Esophagus (tissue), 2 donors: ENCODE data around the gene WDR7. TPM values are rescaled to one million over a fixed set of nuclear protein-coding genes. Genes with fewer than 3 reads are reported as not detected.

Experiments used
- H3K27ac ChIP-seq, 2 donors: one replicate each; pipeline ENCODE4 v1.5.1; 2013; ENCODE audit warnings: low read depth in 2 of 2, mild to moderate bottlenecking in 2 of 2, inconsistent platforms in 1 of 2, low read length in 1 of 2, moderate library complexity in 1 of 2
- H3K27me3 ChIP-seq, 2 donors: one replicate each; pipeline ENCODE4 v1.6.1; 2013; ENCODE audit warnings: low read length in 2 of 2, control low read depth in 1 of 2, mild to moderate bottlenecking in 1 of 2; ENCODE audit not compliant: insufficient read depth in 2 of 2, control insufficient read depth in 1 of 2
- H3K36me3 ChIP-seq, 2 donors: one replicate each; pipeline ENCODE4 v1.6.1; 2013; ENCODE audit warnings: low read length in 1 of 2; ENCODE audit not compliant: control insufficient read depth in 2 of 2, insufficient read depth in 2 of 2
- H3K4me1 ChIP-seq, 2 donors: one replicate each; pipeline ENCODE4 v1.6.1; 2013; ENCODE audit warnings: low read length in 1 of 2; ENCODE audit not compliant: control insufficient read depth in 2 of 2, insufficient read depth in 2 of 2
- H3K4me3 ChIP-seq, 2 donors: one replicate each; pipeline ENCODE4 v1.5.1; 2013; ENCODE audit warnings: low read length in 2 of 2, mild to moderate bottlenecking in 2 of 2, low read depth in 1 of 2, moderate library complexity in 1 of 2
- H3K9me3 ChIP-seq, 2 donors: one replicate each; pipeline ENCODE4 v1.6.1; 2013; ENCODE audit warnings: mild to moderate bottlenecking in 2 of 2, low read depth in 1 of 2, low read length in 1 of 2, moderate library complexity in 1 of 2; ENCODE audit not compliant: control insufficient read depth in 2 of 2, insufficient read depth in 1 of 2
- WGBS, 2 donors: extraction: QIAGEN DNeasy Blood & Tissue Kit; methylation state at CpG; one replicate each; pipeline ENCODE4 v1.1.7; 2013; 5-methylcytosine and 5-hydroxymethylcytosine counted together
- polyA plus RNA-seq, 2 donors: library from polyadenylated mRNA; stranded (reverse); fragments of 200-250 nt; gene quantifications; one replicate each; pipeline ENCODE4 v1.2.3, GENCODE V29; 2013
- donor health status: healthy with polysubstance abuse.
- donor health status: Bipolar disorder and iron deficiency.

WDR7 gene
- polyA plus RNA-seq, 2 donors, result 2.2 to 2.8 TPM

DNA sequence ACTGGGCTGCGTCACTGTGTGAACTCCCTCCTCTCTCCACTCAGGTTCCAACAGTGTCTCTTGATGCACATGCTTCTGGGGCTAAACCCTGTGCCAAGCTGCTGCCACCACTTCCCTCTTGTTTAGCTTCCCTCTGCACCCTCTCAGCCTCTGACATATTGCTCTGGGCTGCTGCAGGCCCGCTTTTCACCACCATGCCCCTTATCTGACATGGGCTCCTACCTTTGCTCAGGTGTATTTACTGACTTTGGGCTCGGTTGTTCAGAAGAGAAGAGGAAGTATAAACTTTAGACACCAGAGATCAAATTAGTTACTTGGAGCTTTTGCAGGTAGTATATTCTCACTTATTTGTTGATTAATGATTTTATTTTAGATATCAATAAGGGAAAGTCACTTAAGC is 77.6 kb downstream of the WDR7 start:
- H3K4me1 ChIP-seq, result no peaks in the 10 kb centered on the region
- H3K27ac ChIP-seq, result no peak overlapping the region
- no peaks in the 10 kb centered on the region for H3K27me3 ChIP-seq
- 80 to 89% methylated on average over 3 of the region's 3 CpGs for WGBS, 2 donors
- no peaks in the 10 kb centered on the region for H3K9me3 ChIP-seq
- H3K36me3 ChIP-seq, result peaks cover 0 to 3% of the 10 kb centered on the region in 2 donors
- no peak overlapping the region for H3K4me3 ChIP-seq

GRCh38 chr18:56738184-56738583 is 87.0 kb downstream of the WDR7 start:
- no peaks in the 10 kb centered on the region for H3K36me3 ChIP-seq
- WGBS, 2 donors, result 88 to 94% methylated on average over 5 of the region's 5 CpGs
- H3K9me3 ChIP-seq, result no peaks in the 10 kb centered on the region
- H3K4me3 ChIP-seq, result no peak overlapping the region
- H3K27me3 ChIP-seq, result no peaks in the 10 kb centered on the region
- H3K4me1 ChIP-seq, result no peaks in the 10 kb centered on the region
- no peak overlapping the region for H3K27ac ChIP-seq

DNA sequence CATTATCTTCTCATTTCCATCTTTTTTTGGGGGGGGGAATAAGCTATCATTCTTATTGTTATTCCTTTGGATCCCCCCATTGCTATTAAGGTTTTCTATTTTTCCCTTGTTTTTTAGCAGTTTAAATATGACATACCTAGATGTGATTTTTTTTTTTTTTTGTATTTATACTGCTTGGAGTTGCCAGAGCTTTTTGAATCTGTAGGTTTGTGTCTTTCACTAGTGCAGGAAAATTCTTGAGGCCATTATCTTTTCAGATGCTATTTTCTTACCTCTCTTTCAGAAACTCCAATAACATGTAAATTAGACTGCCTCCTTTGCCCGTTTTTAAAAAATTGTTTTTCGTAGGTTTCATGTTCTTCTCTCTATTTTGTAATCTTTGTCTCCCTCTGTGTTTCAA is 88.6 kb downstream of the WDR7 start:
- no peak overlapping the region for H3K4me3 ChIP-seq
- H3K27ac ChIP-seq, result no peak overlapping the region
- no peaks in the 10 kb centered on the region for H3K9me3 ChIP-seq
- no peaks in the 10 kb centered on the region for H3K27me3 ChIP-seq
- 93 to 99% methylated on average over 2 of the region's 2 CpGs for WGBS, 2 donors
- no peaks in the 10 kb centered on the region for H3K36me3 ChIP-seq
- H3K4me1 ChIP-seq, result no peaks in the 10 kb centered on the region

DNA sequence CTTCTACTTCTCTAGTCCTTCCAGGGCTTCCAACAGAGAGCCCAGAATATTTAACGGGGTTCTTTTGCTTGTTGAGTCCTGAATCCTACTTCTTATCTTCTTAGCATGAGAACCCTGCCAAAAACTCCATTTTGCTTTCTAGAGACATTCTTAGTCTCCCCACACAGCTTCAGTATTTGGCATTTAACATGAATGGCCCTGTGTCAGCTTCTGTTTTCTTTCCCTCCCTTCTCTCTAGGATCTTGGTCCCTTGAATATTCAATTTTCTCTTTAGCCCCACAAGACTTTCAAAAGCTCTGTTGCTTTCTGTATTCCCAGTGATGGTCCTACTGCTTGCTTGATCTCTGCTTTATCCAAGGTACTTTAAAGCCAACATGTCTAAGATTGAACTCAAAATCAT is 89.5 kb downstream of the WDR7 start:
- whole genome bisulfite sequencing, 2 donors, result 87 to 90% methylated on average over 1 of the region's 1 CpG
- Histone ChIP-seq H3K27me3 (no peaks in the 10 kb centered on the region), H3K36me3 (no peaks in the 10 kb centered on the region), H3K4me3 (no peak overlapping the region), H3K4me1 (no peaks in the 10 kb centered on the region), H3K9me3 (no peaks in the 10 kb centered on the region), H3K27ac (no peak overlapping the region)

- Histone ChIP-seq H3K9me3 (no peaks in the 10 kb centered on the region), H3K36me3 (no peaks in the 10 kb centered on the region), H3K4me1 (no peaks in the 10 kb centered on the region), H3K27ac (no peak overlapping the region), H3K27me3 (no peaks in the 10 kb centered on the region), H3K4me3 (no peak overlapping the region)
- WGBS, 2 donors, result 94 to 98% methylated on average over 1 of the region's 1 CpG
These were observed 90.5 kb downstream of the WDR7 start for GRCh38 chr18:56741685-56742084.

- H3K4me1 ChIP-seq, result no peaks in the 10 kb centered on the region
- no peak overlapping the region for H3K27ac ChIP-seq
- 94 to 95% methylated on average over 4 of the region's 4 CpGs for WGBS, 2 donors
- H3K27me3 ChIP-seq, result no peaks in the 10 kb centered on the region
- H3K36me3 ChIP-seq, result no peaks in the 10 kb centered on the region
- H3K9me3 ChIP-seq, result no peaks in the 10 kb centered on the region
- H3K4me3 ChIP-seq, result no peak overlapping the region
These were observed 92.0 kb downstream of the WDR7 start for GRCh38 chr18:56743115-56743514.

- Histone ChIP-seq H3K9me3 (no peaks in the 10 kb centered on the region), H3K27me3 (no peaks in the 10 kb centered on the region), H3K27ac (no peak overlapping the region), H3K4me3 (no peak overlapping the region), H3K36me3 (no peaks in the 10 kb centered on the region), H3K4me1 (no peaks in the 10 kb centered on the region)
- WGBS, 2 donors, result 92 to 94% methylated on average over 1 of the region's 1 CpG
These were observed 96.0 kb downstream of the WDR7 start for GRCh38 chr18:56747032-56747658.

GRCh38 chr18:56747857-56748256 is 96.7 kb downstream of the WDR7 start:
- no peaks in the 10 kb centered on the region for H3K36me3 ChIP-seq
- no peaks in the 10 kb centered on the region for H3K4me1 ChIP-seq
- no peaks in the 10 kb centered on the region for H3K9me3 ChIP-seq
- H3K27ac ChIP-seq, result no peak overlapping the region
- H3K4me3 ChIP-seq, result no peak overlapping the region
- no peaks in the 10 kb centered on the region for H3K27me3 ChIP-seq

DNA sequence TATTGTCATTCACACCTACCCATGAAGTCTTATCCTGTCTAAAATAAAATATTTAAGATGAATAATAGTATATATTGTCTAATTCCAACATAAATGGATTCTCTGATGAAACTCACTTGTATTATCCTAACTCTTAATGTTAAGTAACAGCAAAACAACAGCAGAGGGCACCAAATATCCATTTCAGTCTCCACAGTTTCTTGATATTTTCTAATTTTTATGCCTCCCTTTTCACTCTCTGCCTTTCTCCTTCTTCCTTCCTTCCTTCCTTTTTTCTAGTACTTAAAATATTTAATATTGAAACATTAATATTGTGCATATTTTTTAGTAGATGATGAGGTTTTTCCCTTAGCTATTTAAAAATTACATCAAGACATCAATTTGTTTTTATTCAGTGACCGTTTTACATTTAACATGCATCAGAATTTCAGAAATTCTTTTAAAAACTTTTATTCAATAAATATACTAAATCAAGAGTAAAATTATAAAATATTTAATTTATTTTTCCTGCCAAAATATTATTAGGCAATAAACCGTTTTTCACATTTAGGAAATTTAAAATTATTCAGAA is 97.6 kb downstream of the WDR7 start:
- Histone ChIP-seq H3K27ac (no peak overlapping the region), H3K4me1 (no peaks in the 10 kb centered on the region), H3K27me3 (no peaks in the 10 kb centered on the region), H3K36me3 (no peaks in the 10 kb centered on the region), H3K9me3 (no peaks in the 10 kb centered on the region), H3K4me3 (no peak overlapping the region)
- WGBS, 2 donors, result 69 to 91% methylated on average over 2 of the region's 2 CpGs

DNA sequence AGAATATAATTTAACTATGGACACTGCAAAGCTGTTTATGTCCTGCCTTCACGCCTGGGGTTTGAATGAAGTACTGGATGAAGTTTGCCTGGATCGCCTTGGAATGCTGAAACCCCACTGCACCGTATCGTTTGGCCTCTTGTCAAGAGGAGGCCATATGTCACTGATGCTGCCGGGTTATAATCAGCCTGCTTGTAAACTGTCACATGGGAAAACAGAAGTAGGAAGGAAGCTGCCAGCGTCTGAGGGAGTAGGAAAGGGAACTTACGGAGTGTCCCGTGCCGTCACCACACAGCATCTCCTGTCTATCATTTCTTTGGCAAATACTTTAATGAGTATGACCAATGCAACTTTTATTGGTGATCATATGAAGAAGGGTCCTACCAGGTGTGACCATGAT is 105.8 kb downstream of the WDR7 start:
- Histone ChIP-seq H3K36me3 (peaks cover 0 to 3% of the 10 kb centered on the region in 2 donors), H3K4me3 (no peak overlapping the region), H3K27me3 (no peaks in the 10 kb centered on the region), H3K9me3 (no peaks in the 10 kb centered on the region), H3K4me1 (no peaks in the 10 kb centered on the region), H3K27ac (no peak overlapping the region)
- WGBS, 2 donors, result 75 to 78% methylated on average over 9 of the region's 9 CpGs
